Measurements from ENCODE around the gene SF3B3.

The SF3B3 gene

GRCh38 chr16:70482624-70483023 is 41.0 kb upstream of the SF3B3 start:
- peaks cover 9 to 17% (median 12%) of the 10 kb centered on the region in 5 donors for H3K4me1 ChIP-seq (ENCODE audit: control insufficient read depth in 5 of 5, insufficient read depth in 5 of 5, low read length in 5 of 5)
- no peaks in the 10 kb centered on the region for H3K9me3 ChIP-seq (ENCODE audit: control insufficient read depth in 5 of 5, low read length in 5 of 5)
- H3K36me3 ChIP-seq (ENCODE audit: control insufficient read depth in 5 of 5, insufficient read depth in 5 of 5, low read length in 5 of 5) = peaks cover 3 to 82% (median 61%) of the 10 kb centered on the region in 5 donors
- H3K9ac ChIP-seq (ENCODE audit: low read length in 5 of 5) = no peak overlapping the region
- H3K27ac ChIP-seq (ENCODE audit: low read depth, low read length) = no peak overlapping the region
- H3K27me3 ChIP-seq (ENCODE audit: control insufficient read depth in 5 of 5, insufficient read depth in 4 of 5, low read length in 5 of 5) = no peaks in the 10 kb centered on the region
- H3K4me3 ChIP-seq (ENCODE audit: low read depth in 1 of 5, low read length in 5 of 5) = no peak overlapping the region

- peaks cover 3 to 74% (median 57%) of the 10 kb centered on the region in 5 donors for H3K36me3 ChIP-seq (ENCODE audit: control insufficient read depth in 5 of 5, insufficient read depth in 5 of 5, low read length in 5 of 5)
These were observed 40.2 kb upstream of the SF3B3 start for GRCh38 chr16:70483426-70483825.

GRCh38 chr16:70484867-70485266 is 38.7 kb upstream of the SF3B3 start:
- Histone ChIP-seq H3K4me1 (ENCODE audit: control insufficient read depth in 5 of 5, insufficient read depth in 5 of 5, low read length in 5 of 5) (peaks cover 0 to 6% (median 0%) of the 10 kb centered on the region in 5 donors), H3K36me3 (ENCODE audit: control insufficient read depth in 5 of 5, insufficient read depth in 5 of 5, low read length in 5 of 5) (peaks cover 3 to 68% (median 49%) of the 10 kb centered on the region in 5 donors), H3K9me3 (ENCODE audit: control insufficient read depth in 5 of 5, low read length in 5 of 5) (no peaks in the 10 kb centered on the region), H3K27ac (ENCODE audit: low read depth, low read length) (no peak overlapping the region), H3K27me3 (ENCODE audit: control insufficient read depth in 5 of 5, insufficient read depth in 4 of 5, low read length in 5 of 5) (no peaks in the 10 kb centered on the region), H3K9ac (ENCODE audit: low read length in 5 of 5) (no peak overlapping the region), H3K4me3 (ENCODE audit: low read depth in 1 of 5, low read length in 5 of 5) (no peak overlapping the region)

More at GRCh38 chr16:70483426-70483825, 40.2 kb upstream of the SF3B3 start:
- Histone ChIP-seq H3K9ac (ENCODE audit: low read length in 5 of 5) (no peak overlapping the region), H3K4me3 (ENCODE audit: low read depth in 1 of 5, low read length in 5 of 5) (no peak overlapping the region), H3K27me3 (ENCODE audit: control insufficient read depth in 5 of 5, insufficient read depth in 4 of 5, low read length in 5 of 5) (no peaks in the 10 kb centered on the region), H3K4me1 (ENCODE audit: control insufficient read depth in 5 of 5, insufficient read depth in 5 of 5, low read length in 5 of 5) (peaks cover 8 to 13% (median 11%) of the 10 kb centered on the region in 5 donors), H3K27ac (ENCODE audit: low read depth, low read length) (no peak overlapping the region), H3K9me3 (ENCODE audit: control insufficient read depth in 5 of 5, low read length in 5 of 5) (no peaks in the 10 kb centered on the region)

- Histone ChIP-seq H3K27ac (ENCODE audit: low read depth, low read length) (no peak overlapping the region), H3K4me1 (ENCODE audit: control insufficient read depth in 5 of 5, insufficient read depth in 5 of 5, low read length in 5 of 5) (peaks cover 0 to 6% (median 4%) of the 10 kb centered on the region in 5 donors), H3K9me3 (ENCODE audit: control insufficient read depth in 5 of 5, low read length in 5 of 5) (no peaks in the 10 kb centered on the region), H3K9ac (ENCODE audit: low read length in 5 of 5) (peak overlapping the region in 1 of 5 donors; percentile 26), H3K36me3 (ENCODE audit: control insufficient read depth in 5 of 5, insufficient read depth in 5 of 5, low read length in 5 of 5) (peaks cover 13 to 60% (median 37%) of the 10 kb centered on the region in 5 donors), H3K27me3 (ENCODE audit: control insufficient read depth in 5 of 5, insufficient read depth in 4 of 5, low read length in 5 of 5) (no peaks in the 10 kb centered on the region), H3K4me3 (ENCODE audit: low read depth in 1 of 5, low read length in 5 of 5) (no peak overlapping the region)
These were observed 33.4 kb upstream of the SF3B3 start for GRCh38 chr16:70490261-70490660.

- no peak overlapping the region for H3K9ac ChIP-seq (ENCODE audit: low read length in 5 of 5)
- H3K4me3 ChIP-seq (ENCODE audit: low read depth in 1 of 5, low read length in 5 of 5) = no peak overlapping the region
- no peaks in the 10 kb centered on the region for H3K9me3 ChIP-seq (ENCODE audit: control insufficient read depth in 5 of 5, low read length in 5 of 5)
These were observed 29.8 kb upstream of the SF3B3 start for GRCh38 chr16:70493802-70494201.

GRCh38 chr16:70494202-70494770 is 29.3 kb upstream of the SF3B3 start:
- H3K36me3 ChIP-seq (ENCODE audit: control insufficient read depth in 5 of 5, insufficient read depth in 5 of 5, low read length in 5 of 5) = peaks cover 17 to 74% (median 58%) of the 10 kb centered on the region in 5 donors
- H3K27me3 ChIP-seq (ENCODE audit: control insufficient read depth in 5 of 5, insufficient read depth in 4 of 5, low read length in 5 of 5) = no peaks in the 10 kb centered on the region
- no peak overlapping the region for H3K4me3 ChIP-seq (ENCODE audit: low read depth in 1 of 5, low read length in 5 of 5)
- peaks cover 0 to 5% (median 0%) of the 10 kb centered on the region in 5 donors for H3K4me1 ChIP-seq (ENCODE audit: control insufficient read depth in 5 of 5, insufficient read depth in 5 of 5, low read length in 5 of 5)
- H3K9ac ChIP-seq (ENCODE audit: low read length in 5 of 5) = no peak overlapping the region
- no peak overlapping the region for H3K27ac ChIP-seq (ENCODE audit: low read depth, low read length)
- H3K9me3 ChIP-seq (ENCODE audit: control insufficient read depth in 5 of 5, low read length in 5 of 5) = no peaks in the 10 kb centered on the region

More at GRCh38 chr16:70493802-70494201, 29.8 kb upstream of the SF3B3 start:
- no peak overlapping the region for H3K27ac ChIP-seq (ENCODE audit: low read depth, low read length)
- H3K36me3 ChIP-seq (ENCODE audit: control insufficient read depth in 5 of 5, insufficient read depth in 5 of 5, low read length in 5 of 5) = peaks cover 15 to 74% (median 58%) of the 10 kb centered on the region in 5 donors
- H3K27me3 ChIP-seq (ENCODE audit: control insufficient read depth in 5 of 5, insufficient read depth in 4 of 5, low read length in 5 of 5) = no peaks in the 10 kb centered on the region
- H3K4me1 ChIP-seq (ENCODE audit: control insufficient read depth in 5 of 5, insufficient read depth in 5 of 5, low read length in 5 of 5) = peaks cover 0 to 5% (median 4%) of the 10 kb centered on the region in 5 donors

GRCh38 chr16:70494777-70495176 is 28.8 kb upstream of the SF3B3 start:
- Histone ChIP-seq H3K9me3 (ENCODE audit: control insufficient read depth in 5 of 5, low read length in 5 of 5) (no peaks in the 10 kb centered on the region), H3K4me1 (ENCODE audit: control insufficient read depth in 5 of 5, insufficient read depth in 5 of 5, low read length in 5 of 5) (peaks cover 0 to 5% (median 0%) of the 10 kb centered on the region in 5 donors), H3K36me3 (ENCODE audit: control insufficient read depth in 5 of 5, insufficient read depth in 5 of 5, low read length in 5 of 5) (peaks cover 17 to 71% (median 55%) of the 10 kb centered on the region in 5 donors), H3K27me3 (ENCODE audit: control insufficient read depth in 5 of 5, insufficient read depth in 4 of 5, low read length in 5 of 5) (no peaks in the 10 kb centered on the region), H3K27ac (ENCODE audit: low read depth, low read length) (no peak overlapping the region), H3K9ac (ENCODE audit: low read length in 5 of 5) (no peak overlapping the region), H3K4me3 (ENCODE audit: low read depth in 1 of 5, low read length in 5 of 5) (no peak overlapping the region)

GRCh38 chr16:70495425-70496182 is 28.0 kb upstream of the SF3B3 start:
- Histone ChIP-seq H3K36me3 (ENCODE audit: control insufficient read depth in 5 of 5, insufficient read depth in 5 of 5, low read length in 5 of 5) (peaks cover 19 to 70% (median 56%) of the 10 kb centered on the region in 5 donors), H3K27me3 (ENCODE audit: control insufficient read depth in 5 of 5, insufficient read depth in 4 of 5, low read length in 5 of 5) (no peaks in the 10 kb centered on the region), H3K4me3 (ENCODE audit: low read depth in 1 of 5, low read length in 5 of 5) (no peak overlapping the region), H3K27ac (ENCODE audit: low read depth, low read length) (no peak overlapping the region), H3K4me1 (ENCODE audit: control insufficient read depth in 5 of 5, insufficient read depth in 5 of 5, low read length in 5 of 5) (no peaks in the 10 kb centered on the region), H3K9ac (ENCODE audit: low read length in 5 of 5) (no peak overlapping the region), H3K9me3 (ENCODE audit: control insufficient read depth in 5 of 5, low read length in 5 of 5) (no peaks in the 10 kb centered on the region)

GRCh38 chr16:70496513-70496912 is 27.1 kb upstream of the SF3B3 start:
- Histone ChIP-seq H3K9ac (ENCODE audit: low read length in 5 of 5) (no peak overlapping the region), H3K36me3 (ENCODE audit: control insufficient read depth in 5 of 5, insufficient read depth in 5 of 5, low read length in 5 of 5) (peaks cover 21 to 76% (median 60%) of the 10 kb centered on the region in 5 donors), H3K9me3 (ENCODE audit: control insufficient read depth in 5 of 5, low read length in 5 of 5) (no peaks in the 10 kb centered on the region), H3K27ac (ENCODE audit: low read depth, low read length) (no peak overlapping the region), H3K27me3 (ENCODE audit: control insufficient read depth in 5 of 5, insufficient read depth in 4 of 5, low read length in 5 of 5) (no peaks in the 10 kb centered on the region), H3K4me1 (ENCODE audit: control insufficient read depth in 5 of 5, insufficient read depth in 5 of 5, low read length in 5 of 5) (no peaks in the 10 kb centered on the region), H3K4me3 (ENCODE audit: low read depth in 1 of 5, low read length in 5 of 5) (no peak overlapping the region)

- Histone ChIP-seq H3K9ac (ENCODE audit: low read length in 5 of 5) (peak overlapping the region in 1 of 5 donors; percentile 1), H3K27me3 (ENCODE audit: control insufficient read depth in 5 of 5, insufficient read depth in 4 of 5, low read length in 5 of 5) (no peaks in the 10 kb centered on the region), H3K4me1 (ENCODE audit: control insufficient read depth in 5 of 5, insufficient read depth in 5 of 5, low read length in 5 of 5) (peaks cover 0 to 7% (median 0%) of the 10 kb centered on the region in 5 donors), H3K36me3 (ENCODE audit: control insufficient read depth in 5 of 5, insufficient read depth in 5 of 5, low read length in 5 of 5) (peaks cover 32 to 76% (median 63%) of the 10 kb centered on the region in 5 donors), H3K27ac (ENCODE audit: low read depth, low read length) (no peak overlapping the region), H3K4me3 (ENCODE audit: low read depth in 1 of 5, low read length in 5 of 5) (no peak overlapping the region), H3K9me3 (ENCODE audit: control insufficient read depth in 5 of 5, low read length in 5 of 5) (no peaks in the 10 kb centered on the region)
These were observed 14.9 kb upstream of the SF3B3 start for GRCh38 chr16:70508752-70509151.
